GM15510 (cell line): ENCODE measurements around the gene GPR132.

ENCODE experiments used
- POLR2A ChIP-seq: IDR thresholded peaks from 3 replicates; pipeline ENCODE4 v1.6.1; 2011; ENCODE audit warnings: borderline replicate concordance; ENCODE audit not compliant: insufficient read length; ENCODE audit errors: extremely low read depth

The GPR132 gene

GRCh38 chr14:105071326-105071725 lies 6.1 kb upstream of the GPR132 start:
- TF ChIP-seq POLR2A: no peak

- no peak for TF ChIP-seq POLR2A
Measured at GRCh38 chr14:105070760-105071137, 5.5 kb upstream of the GPR132 start.

GRCh38 chr14:105069871-105070759 lies 4.9 kb upstream of the GPR132 start:
- no peak for TF ChIP-seq POLR2A

- no peak for TF ChIP-seq POLR2A
Measured at GRCh38 chr14:105069522-105069870, 4.3 kb upstream of the GPR132 start.

- TF ChIP-seq POLR2A: peak; percentile 16
Measured at GRCh38 chr14:105068818-105069217, 3.6 kb upstream of the GPR132 start.

- TF ChIP-seq POLR2A: no peak
Measured at GRCh38 chr14:105067969-105068301, 2.7 kb upstream of the GPR132 start.

GRCh38 chr14:105067140-105067968 lies 2.1 kb upstream of the GPR132 start:
- peak; percentile 32 for TF ChIP-seq POLR2A

GRCh38 chr14:105066240-105067071 lies 1.2 kb upstream of the GPR132 start:
- no peak for TF ChIP-seq POLR2A

- no peak for TF ChIP-seq POLR2A
Measured at GRCh38 chr14:105064721-105065143, 498 bp downstream of the GPR132 start.

GRCh38 chr14:105064001-105064400 lies 1.2 kb downstream of the GPR132 start:
- TF ChIP-seq POLR2A: no peak

GRCh38 chr14:105063056-105063455 lies 2.2 kb downstream of the GPR132 start:
- no peak for TF ChIP-seq POLR2A

GRCh38 chr14:105062048-105062433 lies 3.2 kb downstream of the GPR132 start:
- no peak for TF ChIP-seq POLR2A

- TF ChIP-seq POLR2A: no peak
Measured at GRCh38 chr14:105061428-105062047, 3.7 kb downstream of the GPR132 start.

GRCh38 chr14:105060751-105061427 lies 4.3 kb downstream of the GPR132 start:
- no peak for TF ChIP-seq POLR2A
